Peyer's patch (tissue), 4 donors: Measurements from ENCODE around the gene CD209. TPM values are rescaled to one million over a fixed set of nuclear protein-coding genes. Genes with fewer than 3 reads are reported as not detected.
"Not testable (repeated sequence)": the region's sequence is repeated elsewhere in the genome, so short reads cannot be mapped to it uniquely, and the experiment has no call there.

Experiments
- DNase-seq, 3 donors: peaks; one replicate each; pipeline ENCODE4 v3.0.0-alpha.2; 2017 to 2019
- H3K27ac ChIP-seq, 4 donors: fragments of 200-600 bp; sonication (generic); one replicate each; pipeline ENCODE4 v1.5.1; 2016 to 2019
- H3K27me3 ChIP-seq, 2 donors: fragments of 200-600 bp; sonication (generic); one replicate each; pipeline ENCODE4 v1.5.1; 2019
- H3K36me3 ChIP-seq, 3 donors: fragments of 200-600 bp; sonication (generic); one replicate each; pipeline ENCODE4 v1.5.1; 2016 to 2019
- H3K4me1 ChIP-seq, 4 donors: fragments of 200-600 bp; sonication (generic); one replicate each; pipeline ENCODE4 v1.5.1; 2016 to 2019
- H3K4me3 ChIP-seq, 4 donors: fragments of 200-600 bp; sonication (generic); 1 replicate in 3 of 4; 2 replicates in 1 of 4; pipeline ENCODE4 v1.5.1; 2016 to 2019; ENCODE audit warnings: mild to moderate bottlenecking in 1 of 4
- H3K9me3 ChIP-seq, 4 donors: fragments of 200-600 bp; sonication (generic); one replicate each; pipeline ENCODE4 v1.5.1; 2016 to 2019; ENCODE audit warnings: mild to moderate bottlenecking in 1 of 4
- POLR2A ChIP-seq, 2 donors: fragments of 450-650 bp; IDR thresholded peaks; one replicate each; pipeline ENCODE4 v1.5.1; 2017; ENCODE audit warnings: antibody characterized with exemption in 2 of 2, mild to moderate bottlenecking in 2 of 2, moderate library complexity in 2 of 2
- total RNA-seq, 4 donors: library from RNA; depleted of rRNA; stranded (reverse); fragments of >200 nt; gene quantifications; one replicate each; pipeline ENCODE4 v1.1.0, GENCODE V29; 2016
- TF ChIP-seq, protein P1 (sequence below), 6 experiments: fragments of 450-650 bp in 4 of 6; fragments of 200-600 bp in 2 of 6; sonication (generic) in 1 of 6; IDR thresholded peaks; one replicate each; pipeline ENCODE4 v1.5.1; 2017 to 2019; ENCODE audit warnings: antibody characterized with exemption in 6 of 6, mild to moderate bottlenecking in 3 of 6, moderate library complexity in 1 of 6

Gene CD209
- total RNA-seq, 4 donors from 2014 or later, result 1.6 to 31.4 (median 5.2) TPM

DNA sequence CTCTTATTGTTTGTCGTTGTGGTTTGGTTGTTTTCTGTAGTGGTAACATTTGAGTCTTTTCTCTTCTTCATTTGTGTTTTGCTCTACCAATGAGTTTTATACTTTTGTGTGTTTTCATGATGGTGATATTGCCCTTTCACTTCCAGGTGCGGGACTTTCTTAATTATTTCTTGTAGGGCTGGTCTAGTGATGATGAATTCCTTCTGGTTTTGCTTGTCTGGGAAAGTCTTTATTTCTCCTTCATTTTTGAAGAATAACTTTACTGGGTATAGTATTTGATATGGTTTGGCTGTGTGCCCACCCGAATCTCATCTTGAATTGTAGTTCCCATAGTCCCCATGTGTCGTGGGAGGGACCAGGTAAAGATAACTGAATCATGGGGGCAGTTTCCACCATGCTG is 8.9 kb upstream of the CD209 start:
- H3K9me3 ChIP-seq, result peaks cover 0 to 24% (median 6%) of the 10 kb centered on the region in 4 donors
- no peaks in the 10 kb centered on the region for H3K4me1 ChIP-seq
- DNase-seq, result no peak
- no peak for TF ChIP-seq POLR2A (IDR thresholded peaks at IDR 0.05)
- TF ChIP-seq, protein P1, sequence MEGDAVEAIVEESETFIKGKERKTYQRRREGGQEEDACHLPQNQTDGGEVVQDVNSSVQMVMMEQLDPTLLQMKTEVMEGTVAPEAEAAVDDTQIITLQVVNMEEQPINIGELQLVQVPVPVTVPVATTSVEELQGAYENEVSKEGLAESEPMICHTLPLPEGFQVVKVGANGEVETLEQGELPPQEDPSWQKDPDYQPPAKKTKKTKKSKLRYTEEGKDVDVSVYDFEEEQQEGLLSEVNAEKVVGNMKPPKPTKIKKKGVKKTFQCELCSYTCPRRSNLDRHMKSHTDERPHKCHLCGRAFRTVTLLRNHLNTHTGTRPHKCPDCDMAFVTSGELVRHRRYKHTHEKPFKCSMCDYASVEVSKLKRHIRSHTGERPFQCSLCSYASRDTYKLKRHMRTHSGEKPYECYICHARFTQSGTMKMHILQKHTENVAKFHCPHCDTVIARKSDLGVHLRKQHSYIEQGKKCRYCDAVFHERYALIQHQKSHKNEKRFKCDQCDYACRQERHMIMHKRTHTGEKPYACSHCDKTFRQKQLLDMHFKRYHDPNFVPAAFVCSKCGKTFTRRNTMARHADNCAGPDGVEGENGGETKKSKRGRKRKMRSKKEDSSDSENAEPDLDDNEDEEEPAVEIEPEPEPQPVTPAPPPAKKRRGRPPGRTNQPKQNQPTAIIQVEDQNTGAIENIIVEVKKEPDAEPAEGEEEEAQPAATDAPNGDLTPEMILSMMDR (IDR thresholded peaks at IDR 0.05), result no peak
- H3K27me3 ChIP-seq, result no peaks in the 10 kb centered on the region
- H3K4me3 ChIP-seq, result no peak overlapping the region
- H3K36me3 ChIP-seq, result no peaks in the 10 kb centered on the region
- no peak overlapping the region for H3K27ac ChIP-seq

DNA sequence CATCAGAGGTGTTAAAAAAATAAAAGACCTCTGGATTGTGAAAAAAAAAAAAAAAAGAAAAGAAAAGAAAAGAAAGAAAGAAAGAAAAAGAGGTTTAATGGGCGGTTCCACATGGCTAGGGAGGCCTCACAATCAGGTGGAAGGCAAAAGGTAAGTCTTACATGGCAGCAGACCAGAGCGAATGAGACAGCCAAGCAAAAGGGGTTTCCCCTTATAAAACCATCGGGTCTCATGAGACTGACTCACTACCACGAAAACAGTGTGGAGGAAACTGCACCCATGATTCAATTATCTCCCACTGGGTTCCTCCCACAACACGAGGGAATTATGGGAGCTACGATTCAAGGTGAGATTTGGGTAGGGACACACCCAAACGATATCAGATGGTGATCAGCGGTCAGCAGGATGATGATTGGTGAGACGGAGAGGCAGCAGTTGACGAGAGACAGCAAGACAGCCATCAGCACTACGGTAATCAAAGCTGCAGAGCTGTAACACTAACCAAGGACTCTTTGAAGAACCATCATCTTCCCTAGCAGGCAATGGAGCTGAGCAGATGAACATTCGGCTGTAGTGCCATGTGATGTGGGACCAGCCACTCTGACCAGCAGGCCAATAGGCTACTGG is 3.9 kb upstream of the CD209 start:
- Histone ChIP-seq H3K9me3 (peaks cover 0 to 3% (median 0%) of the 10 kb centered on the region in 4 donors), H3K36me3 (no peaks in the 10 kb centered on the region), H3K4me3 (no peak overlapping the region), H3K27me3 (no peaks in the 10 kb centered on the region), H3K27ac (no peak overlapping the region), H3K4me1 (no peaks in the 10 kb centered on the region)
- peak in 2 of 3 donors; percentile 53 to 65 for DNase-seq
- TF ChIP-seq, protein P1 (IDR thresholded peaks at IDR 0.05), result no peak
- no peak for TF ChIP-seq POLR2A (IDR thresholded peaks at IDR 0.05)

DNA sequence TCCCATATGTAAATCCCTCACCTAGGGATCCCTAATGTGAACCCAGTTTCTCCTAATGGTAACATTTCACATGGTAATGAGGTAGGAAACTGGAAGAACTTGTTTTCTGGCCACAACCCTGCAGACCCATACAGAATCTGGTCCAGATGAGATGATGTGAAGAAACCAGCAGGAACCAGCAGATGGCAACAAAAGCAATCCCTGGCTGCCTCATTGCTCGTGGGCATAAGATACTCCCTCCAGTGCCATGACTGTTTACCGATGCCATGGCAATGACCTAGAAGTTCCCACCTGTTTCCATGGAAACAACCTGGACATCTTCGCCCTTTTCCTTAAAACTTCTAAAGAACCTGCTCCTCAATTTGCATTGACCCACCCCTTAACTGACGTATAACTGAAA is 1.4 kb upstream of the CD209 start:
- H3K9me3 ChIP-seq, result peaks cover 0 to 3% (median 0%) of the 10 kb centered on the region in 4 donors
- H3K4me3 ChIP-seq, result no peak overlapping the region
- no peak overlapping the region for H3K27ac ChIP-seq
- no peak for DNase-seq
- no peak for TF ChIP-seq POLR2A (IDR thresholded peaks at IDR 0.05)
- TF ChIP-seq, protein P1 (IDR thresholded peaks at IDR 0.05), result peak in 1 of 6 experiments; percentile 8
- H3K27me3 ChIP-seq, result no peaks in the 10 kb centered on the region
- no peaks in the 10 kb centered on the region for H3K4me1 ChIP-seq
- no peaks in the 10 kb centered on the region for H3K36me3 ChIP-seq

DNA sequence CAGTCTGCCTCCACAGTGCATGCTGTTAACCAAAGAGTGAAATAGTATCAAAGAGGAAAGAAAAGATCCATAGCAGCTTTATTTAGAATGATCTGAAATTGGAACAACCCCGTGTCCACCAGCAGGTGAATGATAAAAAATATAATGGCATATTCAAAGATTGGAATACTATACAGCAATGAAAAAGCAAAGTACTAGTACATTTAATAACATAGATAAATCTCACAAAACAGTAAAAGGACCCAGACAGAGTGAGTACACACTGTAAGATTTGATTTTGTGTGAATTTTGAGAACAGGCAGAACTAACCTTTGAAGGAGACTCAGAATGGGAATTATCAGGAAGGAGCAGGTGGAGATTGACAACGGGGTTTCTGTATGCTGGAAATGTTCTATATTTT is 837 bp upstream of the CD209 start:
- Histone ChIP-seq H3K27me3 (no peaks in the 10 kb centered on the region), H3K9me3 (peaks cover 0 to 3% (median 0%) of the 10 kb centered on the region in 4 donors), H3K36me3 (no peaks in the 10 kb centered on the region), H3K27ac (no peak overlapping the region), H3K4me1 (no peaks in the 10 kb centered on the region), H3K4me3 (no peak overlapping the region)
- TF ChIP-seq, protein P1 (IDR thresholded peaks at IDR 0.05), result no peak
- no peak for TF ChIP-seq POLR2A (IDR thresholded peaks at IDR 0.05)
- no peak for DNase-seq

DNA sequence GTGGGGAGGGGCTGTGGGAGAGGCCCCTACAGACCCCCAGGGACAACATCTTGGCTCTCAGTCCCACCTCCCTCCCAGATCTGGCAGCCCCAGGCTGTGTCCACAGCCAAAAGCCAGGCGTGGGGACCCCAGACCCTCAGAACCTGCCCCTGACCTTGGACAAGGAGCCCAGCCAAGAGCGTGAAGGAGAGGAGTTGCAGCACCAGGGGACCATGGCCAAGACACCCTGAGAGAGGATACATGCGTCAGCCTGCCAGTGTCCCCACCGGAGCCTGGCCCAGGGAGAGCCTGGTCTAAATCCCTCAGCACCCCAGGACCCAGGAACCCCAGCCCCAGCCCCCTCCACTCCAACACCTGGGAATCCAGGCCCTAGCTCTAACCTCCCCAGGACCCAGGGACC is 1.0 kb downstream of the CD209 start:
- H3K36me3 ChIP-seq, H3K27ac ChIP-seq, H3K27me3 ChIP-seq, H3K9me3 ChIP-seq, DNase-seq, H3K4me1 ChIP-seq: not testable (repeated sequence)
- H3K4me3 ChIP-seq, result peak overlapping the region in 1 of 4 donors; percentile 10

DNA sequence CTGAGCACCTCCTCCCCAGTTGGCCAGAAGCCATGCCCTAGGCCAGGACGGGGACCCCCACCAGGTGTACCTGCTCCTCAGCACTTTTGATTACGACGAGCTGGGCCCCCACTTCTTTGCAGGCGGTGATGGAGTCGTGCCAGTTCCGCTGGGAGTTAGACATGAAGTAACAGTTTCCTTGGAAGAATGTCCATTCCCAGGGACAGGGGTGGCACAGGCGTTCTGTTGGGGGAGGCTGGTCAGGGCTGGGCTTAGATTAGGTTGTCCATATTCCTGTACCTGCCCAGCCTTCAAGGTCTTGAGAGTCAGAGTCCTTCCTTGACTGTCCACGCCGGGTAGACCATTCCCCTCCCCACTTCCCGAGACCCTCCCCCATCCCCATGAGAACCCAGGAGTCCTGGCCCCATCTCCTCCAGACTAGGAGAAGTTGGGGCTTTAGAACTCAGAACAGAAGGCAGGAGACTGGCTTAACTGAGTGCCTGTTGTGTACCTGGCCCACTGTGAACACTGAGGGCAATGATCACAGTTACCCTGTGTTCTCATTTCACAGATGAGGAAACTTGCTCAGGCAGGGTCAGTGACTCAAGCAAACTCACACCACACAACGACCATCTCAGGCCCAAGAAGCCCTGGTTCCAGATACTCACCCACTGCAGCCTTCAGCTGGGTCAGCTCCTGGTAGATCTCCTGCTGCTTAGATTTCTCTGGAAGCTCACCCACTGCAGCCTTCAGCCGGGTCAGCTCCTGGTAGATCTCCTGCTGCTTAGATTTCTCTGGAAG is 2.3 kb downstream of the CD209 start:
- Histone ChIP-seq H3K4me1 (no peaks in the 10 kb centered on the region), H3K27me3 (no peaks in the 10 kb centered on the region), H3K36me3 (no peaks in the 10 kb centered on the region), H3K4me3 (no peak overlapping the region), H3K9me3 (no peaks in the 10 kb centered on the region), H3K27ac (no peak overlapping the region)
- no peak for DNase-seq
- TF ChIP-seq POLR2A (IDR thresholded peaks at IDR 0.05), result no peak
- TF ChIP-seq, protein P1 (IDR thresholded peaks at IDR 0.05), result no peak
